ENCODE measurements around the gene MGMT. TPM values are rescaled to one million over a fixed set of nuclear protein-coding genes. Genes with fewer than 3 reads are reported as not detected.

MGMT gene
- total RNA-seq, 3 donors from 2014 or later, result 15.4 to 17.5 (median 16.3) TPM

GRCh38 chr10:129657297-129658017, 190.4 kb downstream of the MGMT start:
- Histone ChIP-seq H3K36me3 (ENCODE audit: low read depth) (no peaks in the 10 kb centered on the region), H3K4me1 (ENCODE audit: low read depth) (no peaks in the 10 kb centered on the region), H3K4me3 (no peak overlapping the region), H3K9me3 (no peaks in the 10 kb centered on the region)
- no peak for ATAC-seq
- intact Hi-C loops (cut with DNase I, micrococcal nuclease), result no loop called here
- no peak for DNase-seq
- TF ChIP-seq CTCF (IDR thresholded peaks at IDR 0.05), result no peak

GRCh38 chr10:129658376-129659072, 191.5 kb downstream of the MGMT start:
- ATAC-seq, result no peak
- Histone ChIP-seq H3K4me3 (no peak overlapping the region), H3K4me1 (ENCODE audit: low read depth) (no peaks in the 10 kb centered on the region), H3K9me3 (no peaks in the 10 kb centered on the region), H3K36me3 (ENCODE audit: low read depth) (no peaks in the 10 kb centered on the region)
- intact Hi-C loops (cut with DNase I, micrococcal nuclease), result no loop called here
- no peak for DNase-seq
- TF ChIP-seq CTCF (IDR thresholded peaks at IDR 0.05), result no peak

GRCh38 chr10:129659508-129660268, 192.6 kb downstream of the MGMT start:
- TF ChIP-seq CTCF (IDR thresholded peaks at IDR 0.05), result no peak
- no peak for ATAC-seq
- H3K9me3 ChIP-seq, result no peaks in the 10 kb centered on the region

GRCh38 chr10:129660569-129660968, 193.5 kb downstream of the MGMT start:
- DNase-seq, result no peak
- no peak for ATAC-seq
- intact Hi-C loops (cut with DNase I, micrococcal nuclease), result no loop called here
- no peak overlapping the region for H3K4me3 ChIP-seq
- no peaks in the 10 kb centered on the region for H3K9me3 ChIP-seq
- no peaks in the 10 kb centered on the region for H3K4me1 ChIP-seq (ENCODE audit: low read depth)
- TF ChIP-seq CTCF (IDR thresholded peaks at IDR 0.05), result no peak
- no peaks in the 10 kb centered on the region for H3K36me3 ChIP-seq (ENCODE audit: low read depth)

More at GRCh38 chr10:129659508-129660268, 192.6 kb downstream of the MGMT start:
- intact Hi-C loops (cut with DNase I, micrococcal nuclease), result no loop called here
- H3K4me1 ChIP-seq (ENCODE audit: low read depth), result no peaks in the 10 kb centered on the region
- H3K36me3 ChIP-seq (ENCODE audit: low read depth), result no peaks in the 10 kb centered on the region
- H3K4me3 ChIP-seq, result no peak overlapping the region
- DNase-seq, result no peak

GRCh38 chr10:129662426-129662825, 195.4 kb downstream of the MGMT start:
- no peak for ATAC-seq
- no peak for TF ChIP-seq CTCF (IDR thresholded peaks at IDR 0.05)
- intact Hi-C loops (cut with DNase I, micrococcal nuclease), result no loop called here

More at GRCh38 chr10:129662426-129662825, 195.4 kb downstream of the MGMT start:
- no peak for DNase-seq
- Histone ChIP-seq H3K9me3 (no peaks in the 10 kb centered on the region), H3K4me1 (ENCODE audit: low read depth) (no peaks in the 10 kb centered on the region), H3K4me3 (no peak overlapping the region), H3K36me3 (ENCODE audit: low read depth) (no peaks in the 10 kb centered on the region)

Measured in mucosa of descending colon (tissue), 3 donors.